ENCODE measurements around the gene IKZF3. TPM values are rescaled to one million over a fixed set of nuclear protein-coding genes. Genes with fewer than 3 reads are reported as not detected.

Gene IKZF3
- total RNA-seq, 1 experiment from 2014 or later, result 0.22 TPM

DNA sequence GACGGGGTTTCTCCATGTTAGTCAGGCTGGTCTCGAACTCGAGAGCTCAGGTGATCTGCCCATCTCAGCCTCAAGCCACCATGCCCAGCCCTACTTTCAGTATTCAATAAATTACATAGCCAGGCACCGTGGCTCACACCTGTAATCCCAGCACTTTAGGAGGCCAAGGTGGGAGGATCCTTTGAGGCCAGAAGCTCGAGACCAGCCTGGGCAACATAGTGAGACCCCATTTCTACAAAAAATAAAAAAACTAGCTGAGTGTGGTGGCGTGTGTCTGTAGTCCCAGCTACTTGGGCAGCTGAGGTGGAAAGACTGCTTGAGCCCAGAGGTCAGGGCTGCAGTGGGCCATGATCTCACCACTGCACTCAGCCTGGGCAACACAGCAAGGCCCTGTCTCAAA is 142.0 kb downstream of the IKZF3 start:
- no peaks in the 10 kb centered on the region for H3K79me2 ChIP-seq (ENCODE audit: insufficient read depth, low read length)
- no peaks in the 10 kb centered on the region for H3K23me2 ChIP-seq (ENCODE audit: insufficient read length, low read depth, low read length, poor library complexity, severe bottlenecking)
- no peak overlapping the region for H3K56ac ChIP-seq (ENCODE audit: insufficient read length, low read depth, low read length)
- no peak overlapping the region for H2BK120ac ChIP-seq (ENCODE audit: low read depth, low read length, poor library complexity, severe bottlenecking)
- no peak overlapping the region for H3K18ac ChIP-seq (ENCODE audit: insufficient read length, low read depth, low read length)
- H2BK20ac ChIP-seq (ENCODE audit: low read depth, low read length, poor library complexity, severe bottlenecking), result no peak overlapping the region
- H3K9me3 ChIP-seq (ENCODE audit: control insufficient read depth, low read depth, low read length), result no peaks in the 10 kb centered on the region
- peaks cover 72 to 95% (median 84%) of the 10 kb centered on the region in 3 experiments for H3K36me3 Mint-ChIP-seq (ENCODE audit: insufficient read depth in 1 of 3, low read depth in 3 of 3)
- H3K9me3 Mint-ChIP-seq, result no peaks in the 10 kb centered on the region
- TF ChIP-seq, protein P1, sequence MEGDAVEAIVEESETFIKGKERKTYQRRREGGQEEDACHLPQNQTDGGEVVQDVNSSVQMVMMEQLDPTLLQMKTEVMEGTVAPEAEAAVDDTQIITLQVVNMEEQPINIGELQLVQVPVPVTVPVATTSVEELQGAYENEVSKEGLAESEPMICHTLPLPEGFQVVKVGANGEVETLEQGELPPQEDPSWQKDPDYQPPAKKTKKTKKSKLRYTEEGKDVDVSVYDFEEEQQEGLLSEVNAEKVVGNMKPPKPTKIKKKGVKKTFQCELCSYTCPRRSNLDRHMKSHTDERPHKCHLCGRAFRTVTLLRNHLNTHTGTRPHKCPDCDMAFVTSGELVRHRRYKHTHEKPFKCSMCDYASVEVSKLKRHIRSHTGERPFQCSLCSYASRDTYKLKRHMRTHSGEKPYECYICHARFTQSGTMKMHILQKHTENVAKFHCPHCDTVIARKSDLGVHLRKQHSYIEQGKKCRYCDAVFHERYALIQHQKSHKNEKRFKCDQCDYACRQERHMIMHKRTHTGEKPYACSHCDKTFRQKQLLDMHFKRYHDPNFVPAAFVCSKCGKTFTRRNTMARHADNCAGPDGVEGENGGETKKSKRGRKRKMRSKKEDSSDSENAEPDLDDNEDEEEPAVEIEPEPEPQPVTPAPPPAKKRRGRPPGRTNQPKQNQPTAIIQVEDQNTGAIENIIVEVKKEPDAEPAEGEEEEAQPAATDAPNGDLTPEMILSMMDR (conservative IDR thresholded peaks at IDR 0.05), result no peak
- no peak overlapping the region for H3K14ac ChIP-seq (ENCODE audit: insufficient read depth, low read length)
- H3K4me1 Mint-ChIP-seq, result peaks cover 3 to 8% of the 10 kb centered on the region in 2 experiments
- no peaks in the 10 kb centered on the region for H3K27me3 ChIP-seq (ENCODE audit: insufficient read depth, low read length)
- H3K9ac ChIP-seq (ENCODE audit: extremely low read depth, insufficient read length, low read length), result no peak overlapping the region
- no peak overlapping the region for H3K27ac Mint-ChIP-seq
- no peak overlapping the region for H4K8ac ChIP-seq (replicated peaks; ENCODE audit: insufficient read length, low read depth, low read length)
- no peak overlapping the region for H2AK5ac ChIP-seq (ENCODE audit: insufficient read length, low read length)
- no peak overlapping the region for H3K4ac ChIP-seq (ENCODE audit: low read depth, low read length)
- H3K23ac ChIP-seq (ENCODE audit: insufficient read length, low read depth, low read length), result no peak overlapping the region
- no peaks in the 10 kb centered on the region for H3K79me1 ChIP-seq (ENCODE audit: insufficient read depth, low read depth, low read length, poor library complexity, severe bottlenecking)
- no peaks in the 10 kb centered on the region; the same call in 1 of the 2 replicates for H3K27me3 Mint-ChIP-seq (ENCODE audit: low read depth)
- H3T11ph ChIP-seq (ENCODE audit: low read length), result no peak overlapping the region
- no peak overlapping the region for H2BK12ac ChIP-seq (ENCODE audit: insufficient read length, low read depth, low read length)
- H3K27ac ChIP-seq (ENCODE audit: insufficient read length, low read depth, low read length), result no peak overlapping the region
- H2AFZ ChIP-seq (ENCODE audit: low read length), result no peak overlapping the region
- no peaks in the 10 kb centered on the region for H4K20me1 ChIP-seq (ENCODE audit: control insufficient read depth, insufficient read depth, insufficient read length)
- no peak overlapping the region for H4K5ac ChIP-seq (ENCODE audit: insufficient read length, low read depth, low read length)
- H2BK5ac ChIP-seq (ENCODE audit: insufficient read length, low read length), result no peak overlapping the region
- no peak overlapping the region for H3K4me3 Mint-ChIP-seq
- no peak overlapping the region for H4K91ac ChIP-seq (ENCODE audit: insufficient read length, low read depth, low read length)
- no peak for DNase-seq
- H3K4me2 ChIP-seq (ENCODE audit: insufficient read depth, insufficient read length, low read length), result no peak overlapping the region
- no peak overlapping the region for H2BK15ac ChIP-seq (ENCODE audit: low read depth, low read length)
- WGBS (ENCODE audit: extremely low coverage, insufficient read length, low lambda C conversion rate), result no CpG with 5 or more reads among the region's 6 CpGs
- H3K4me1 ChIP-seq (ENCODE audit: insufficient read depth, low read length), result no peaks in the 10 kb centered on the region

Measured in H9 (cell line).